SU-DHL-6 (cell line): ENCODE results near the gene CFC1B.
"Not testable (repeated sequence)": the region's sequence is repeated elsewhere in the genome, so short reads cannot be mapped to it uniquely, and the experiment has no call there.

Experiments used
- H2AFZ ChIP-seq: fragments of 200-600 bp; sonication (generic); 2 replicates; pipeline ENCODE4 v1.6.1; 2014; ENCODE audit warnings: low read depth, mild to moderate bottlenecking, moderate library complexity, mixed read lengths, antibody characterized with exemption, low read length; ENCODE audit not compliant: severe bottlenecking
- H3F3A ChIP-seq: fragments of 200-600 bp; shearing (Covaris generic); 2 replicates; pipeline ENCODE4 v1.6.0; 2016; ENCODE audit warnings: antibody characterized with exemption, mild to moderate bottlenecking; ENCODE audit not compliant: insufficient read depth
- H3K27ac ChIP-seq: fragments of 200-600 bp; sonication (generic); 2 replicates; pipeline ENCODE4 v1.5.1; 2016; ENCODE audit warnings: low read depth, mild to moderate bottlenecking, low read length, moderate library complexity, mixed read lengths
- H3K27me3 ChIP-seq: fragments of 200-600 bp; sonication (generic), shearing (Covaris generic); 2 replicates; pipeline ENCODE4 v1.6.0; 2014; ENCODE audit warnings: mild to moderate bottlenecking, low read length
- H3K36me3 ChIP-seq: fragments of 200-600 bp; sonication (generic); 2 replicates; pipeline ENCODE4 v1.6.1; 2014; ENCODE audit warnings: mild to moderate bottlenecking, low read length, mixed read lengths
- H3K4me2 ChIP-seq: fragments of 300-600, 200-600 bp; shearing (Covaris generic), sonication (generic); 2 replicates; pipeline ENCODE4 v1.6.0; 2014; ENCODE audit warnings: low read length, low read depth, mild to moderate bottlenecking; ENCODE audit not compliant: poor library complexity, severe bottlenecking
- H3K4me3 ChIP-seq: fragments of 200-600 bp; sonication (generic); 2 replicates; pipeline ENCODE4 v1.5.1; 2014; ENCODE audit warnings: antibody characterized with exemption, low read length, mild to moderate bottlenecking, mixed read lengths; ENCODE audit not compliant: insufficient read depth, poor library complexity, severe bottlenecking
- H3K79me2 ChIP-seq: fragments of 200-600 bp; sonication (generic); 2 replicates; pipeline ENCODE4 v1.6.1; 2014; ENCODE audit warnings: mild to moderate bottlenecking, low read length, moderate library complexity; ENCODE audit not compliant: insufficient read depth
- H3K9ac ChIP-seq: fragments of 200-600 bp; sonication (generic); 2 replicates; pipeline ENCODE4 v1.7.0; 2014; ENCODE audit warnings: mild to moderate bottlenecking, low read length
- H3K9me2 ChIP-seq: fragments of 200-600 bp; sonication (generic); replicated peaks from 2 replicates; pipeline ENCODE4 v1.6.1; 2014; ENCODE audit warnings: low read length; ENCODE audit not compliant: insufficient read depth
- H3K9me3 ChIP-seq: fragments of 200-600 bp; sonication (generic); 2 replicates; pipeline ENCODE4 v1.6.1; 2014; ENCODE audit warnings: low read length, mixed read lengths; ENCODE audit not compliant: insufficient read depth
- H4K20me1 ChIP-seq: fragments of 200-600 bp; sonication (generic); 2 replicates; pipeline ENCODE4 v1.6.1; 2014; ENCODE audit warnings: low read depth, mild to moderate bottlenecking, antibody characterized with exemption, low read length, moderate library complexity, mixed read lengths

CFC1B gene

DNA sequence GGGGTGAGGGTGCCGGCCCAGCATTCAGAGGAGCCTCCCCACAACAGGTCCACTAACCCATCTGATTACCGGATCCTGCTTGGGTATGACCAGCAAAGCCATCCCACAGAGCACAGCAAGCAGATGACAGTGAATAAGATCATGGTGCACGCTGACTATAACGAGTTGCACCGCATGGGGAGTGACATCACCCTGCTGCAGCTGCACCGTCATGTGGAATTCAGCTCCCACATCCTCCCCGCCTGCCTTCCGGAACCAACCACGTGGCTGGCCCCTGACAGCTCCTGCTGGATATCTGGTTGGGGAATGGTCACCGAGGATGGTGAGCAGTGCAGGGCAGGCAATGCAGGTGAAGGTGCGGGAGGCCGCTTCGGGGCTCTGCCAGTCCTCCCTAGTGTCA, 53.2 kb downstream of the CFC1B start:
- not testable (repeated sequence) for H3K9ac ChIP-seq, H4K20me1 ChIP-seq, H2AFZ ChIP-seq, H3K79me2 ChIP-seq, H3K36me3 ChIP-seq, H3K9me3 ChIP-seq, H3K27me3 ChIP-seq, H3K9me2 ChIP-seq, H3K4me2 ChIP-seq, H3F3A ChIP-seq, H3K4me3 ChIP-seq, H3K27ac ChIP-seq

DNA sequence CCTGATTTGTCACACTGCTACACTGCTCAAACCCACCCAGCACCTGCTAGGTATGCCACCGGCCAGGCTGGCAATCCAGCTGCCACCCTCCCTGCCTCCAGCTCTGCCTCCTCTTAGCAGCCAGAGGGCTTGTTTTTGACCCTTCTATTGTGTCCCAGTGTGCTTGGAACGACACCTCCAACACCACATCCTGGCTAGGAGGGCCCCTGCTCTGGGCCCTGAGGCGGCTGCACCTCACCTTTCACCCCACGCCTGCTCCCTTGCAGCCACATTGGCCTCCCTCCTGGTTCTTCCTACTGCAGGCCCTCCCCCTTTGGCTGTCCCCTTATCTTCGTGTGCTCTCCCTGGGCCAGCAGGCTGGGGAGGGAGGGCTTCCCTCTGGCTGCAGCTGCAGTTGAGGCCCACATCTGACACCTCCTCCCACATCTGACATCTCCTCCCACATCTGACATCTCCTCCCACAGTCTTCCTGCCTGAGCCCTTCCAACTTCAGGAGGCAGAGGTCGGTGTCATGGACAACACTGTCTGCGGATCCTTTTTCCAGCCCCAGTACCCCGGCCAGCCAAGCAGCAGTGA, 55.3 kb downstream of the CFC1B start:
- not testable (repeated sequence) for H3K9me3 ChIP-seq, H3K9ac ChIP-seq, H3F3A ChIP-seq

DNA sequence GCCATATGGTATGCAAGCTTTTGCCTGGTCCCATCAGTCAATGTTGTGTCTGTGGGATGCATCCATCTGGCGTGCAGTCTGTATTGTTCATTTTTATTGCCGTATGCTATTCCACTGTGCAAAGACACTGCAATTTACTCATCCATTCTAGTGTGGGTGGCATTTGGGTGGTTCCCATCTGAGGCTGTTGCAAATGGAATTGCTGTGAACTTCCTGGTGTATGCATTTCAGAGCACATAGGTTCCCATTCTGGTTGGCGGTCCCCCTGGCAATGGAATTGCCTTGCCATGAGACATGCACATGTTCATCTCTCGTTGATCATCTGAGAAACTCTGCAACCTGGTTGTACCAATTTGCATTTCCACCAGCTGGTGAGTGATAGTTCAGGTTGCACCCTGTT, 56.5 kb downstream of the CFC1B start:
- H3K9ac ChIP-seq, H3K27ac ChIP-seq, H3K4me2 ChIP-seq, H3F3A ChIP-seq, H3K36me3 ChIP-seq, H2AFZ ChIP-seq, H3K4me3 ChIP-seq, H4K20me1 ChIP-seq, H3K9me3 ChIP-seq, H3K27me3 ChIP-seq, H3K79me2 ChIP-seq, H3K9me2 ChIP-seq: not testable (repeated sequence)

More for the DNA sequence above, 55.3 kb downstream of the CFC1B start:
- H4K20me1 ChIP-seq, H2AFZ ChIP-seq, H3K79me2 ChIP-seq, H3K27ac ChIP-seq, H3K27me3 ChIP-seq, H3K36me3 ChIP-seq, H3K9me2 ChIP-seq, H3K4me2 ChIP-seq, H3K4me3 ChIP-seq: not testable (repeated sequence)
